ENCODE results near the gene LCN12. TPM values are rescaled to one million over a fixed set of nuclear protein-coding genes. Genes with fewer than 3 reads are reported as not detected.

The LCN12 gene
- total and polyA plus RNA-seq, 4 donors = 0.20 to 7.4 (median 5.3) TPM

DNA sequence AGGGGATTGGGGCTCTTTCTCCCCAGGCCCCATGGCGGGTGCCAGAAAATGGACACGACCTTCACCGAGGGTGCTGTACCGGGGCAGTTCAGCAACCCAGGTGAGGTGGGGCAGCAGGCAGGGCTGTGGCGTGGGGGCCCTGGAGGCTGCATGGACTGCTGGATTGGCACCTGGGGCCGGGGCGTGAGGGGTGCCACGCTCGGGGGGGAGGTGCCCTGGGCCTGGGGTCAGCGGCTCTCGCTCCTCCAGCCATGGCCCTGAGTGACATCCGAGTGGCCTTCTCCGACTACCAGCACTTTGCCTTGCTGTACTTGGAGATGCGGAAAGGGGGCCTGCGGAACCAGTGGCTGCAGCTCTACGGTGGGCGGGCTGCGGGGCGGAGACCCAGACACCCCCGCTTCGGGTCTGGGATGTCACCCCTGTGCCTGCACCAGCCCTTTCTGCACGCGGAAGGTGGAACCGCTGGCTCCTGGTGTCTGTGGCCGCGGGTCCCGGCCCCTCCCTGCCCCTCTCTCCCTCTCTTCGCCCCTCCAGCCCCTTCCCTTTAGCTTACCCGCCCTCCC lies 32.5 kb downstream of the LCN12 start:
- Histone ChIP-seq H3K27ac (ENCODE audit: low read depth, low read length) (no peak overlapping the region), H3K27me3 (ENCODE audit: control insufficient read depth, insufficient read depth, low read length) (peaks cover 37% of the 10 kb centered on the region), H3K4me1 (ENCODE audit: control insufficient read depth, insufficient read depth, low read length) (peaks cover 26% of the 10 kb centered on the region), H3K4me3 (ENCODE audit: low read depth, low read length) (no peak overlapping the region), H3K36me3 (ENCODE audit: control insufficient read depth, insufficient read depth, low read length) (no peaks in the 10 kb centered on the region), H3K9me3 (ENCODE audit: control insufficient read depth, insufficient read depth, low read length) (no peaks in the 10 kb centered on the region)
- no peak for DNase-seq (ENCODE audit: low read depth in 4 of 6, low spot score in 6 of 6)
- WGBS (ENCODE audit: insufficient coverage) = 28% methylated on average over 26 of the region's 29 CpGs

DNA sequence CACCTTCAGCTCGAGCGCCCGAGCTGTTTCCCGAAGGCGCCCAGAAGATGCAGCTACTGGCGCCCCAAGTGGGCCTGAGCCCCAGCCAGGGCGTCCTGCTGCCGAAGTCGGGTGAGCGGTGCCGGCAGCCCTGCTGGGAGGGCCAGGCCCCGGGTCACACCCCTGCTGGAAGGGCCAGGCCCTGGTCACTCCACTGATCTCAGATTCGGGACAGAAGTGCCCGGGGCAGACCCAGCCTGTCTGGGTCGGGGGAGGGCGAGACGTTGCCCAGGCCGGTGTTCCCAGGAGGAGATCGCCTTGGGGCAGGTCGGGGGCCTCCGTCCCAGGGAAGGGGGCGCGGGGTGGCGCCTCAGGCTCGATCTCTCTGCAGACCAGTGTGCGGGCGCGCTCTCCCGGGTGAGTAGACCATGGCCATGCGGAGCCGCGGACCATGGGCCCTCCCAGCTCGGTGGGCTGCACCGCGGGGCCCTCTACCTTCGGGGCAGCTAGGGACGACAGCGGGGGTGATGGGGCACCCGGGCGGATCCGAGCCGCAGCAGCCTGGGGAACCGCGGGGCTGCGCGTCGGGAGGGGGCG lies 33.0 kb downstream of the LCN12 start:
- H3K27me3 ChIP-seq (ENCODE audit: control insufficient read depth, insufficient read depth, low read length) = peaks cover 37% of the 10 kb centered on the region
- no peak overlapping the region for H3K27ac ChIP-seq (ENCODE audit: low read depth, low read length)
- 1% methylated on average over 48 of the region's 48 CpGs for WGBS (ENCODE audit: insufficient coverage)
- H3K4me3 ChIP-seq (ENCODE audit: low read depth, low read length) = no peak overlapping the region
- no peaks in the 10 kb centered on the region for H3K36me3 ChIP-seq (ENCODE audit: control insufficient read depth, insufficient read depth, low read length)
- peaks cover 21% of the 10 kb centered on the region for H3K4me1 ChIP-seq (ENCODE audit: control insufficient read depth, insufficient read depth, low read length)
- H3K9me3 ChIP-seq (ENCODE audit: control insufficient read depth, insufficient read depth, low read length) = no peaks in the 10 kb centered on the region
- no peak for DNase-seq (ENCODE audit: low read depth in 4 of 6, low spot score in 6 of 6)

DNA sequence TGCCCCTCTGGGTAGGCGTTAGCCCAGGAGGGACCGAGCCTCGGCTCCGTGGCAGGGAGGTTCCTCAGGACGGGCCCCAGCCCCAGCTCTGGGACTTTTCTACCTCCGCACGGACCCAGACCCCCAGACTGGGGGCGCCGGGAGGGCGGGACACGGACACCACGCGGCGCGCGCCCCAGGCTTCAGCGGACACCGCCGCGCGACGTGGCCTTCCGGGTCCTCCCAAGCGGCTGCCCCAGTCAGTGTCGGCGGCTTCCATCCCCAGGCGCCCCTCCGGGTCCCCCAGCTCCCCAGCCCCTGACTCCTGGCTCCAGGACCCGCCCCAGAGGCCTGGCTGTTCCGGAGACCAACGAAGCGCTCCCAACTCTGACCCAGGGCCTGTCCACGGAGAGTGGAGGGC lies 33.8 kb downstream of the LCN12 start:
- Histone ChIP-seq H3K9me3 (ENCODE audit: control insufficient read depth, insufficient read depth, low read length) (no peaks in the 10 kb centered on the region), H3K4me3 (ENCODE audit: low read depth, low read length) (no peak overlapping the region), H3K36me3 (ENCODE audit: control insufficient read depth, insufficient read depth, low read length) (no peaks in the 10 kb centered on the region), H3K27me3 (ENCODE audit: control insufficient read depth, insufficient read depth, low read length) (peaks cover 37% of the 10 kb centered on the region), H3K4me1 (ENCODE audit: control insufficient read depth, insufficient read depth, low read length) (peaks cover 17% of the 10 kb centered on the region), H3K27ac (ENCODE audit: low read depth, low read length) (no peak overlapping the region)
- no peak for DNase-seq (ENCODE audit: low read depth in 4 of 6, low spot score in 6 of 6)
- WGBS (ENCODE audit: insufficient coverage) = 7% methylated on average over 33 of the region's 33 CpGs

DNA sequence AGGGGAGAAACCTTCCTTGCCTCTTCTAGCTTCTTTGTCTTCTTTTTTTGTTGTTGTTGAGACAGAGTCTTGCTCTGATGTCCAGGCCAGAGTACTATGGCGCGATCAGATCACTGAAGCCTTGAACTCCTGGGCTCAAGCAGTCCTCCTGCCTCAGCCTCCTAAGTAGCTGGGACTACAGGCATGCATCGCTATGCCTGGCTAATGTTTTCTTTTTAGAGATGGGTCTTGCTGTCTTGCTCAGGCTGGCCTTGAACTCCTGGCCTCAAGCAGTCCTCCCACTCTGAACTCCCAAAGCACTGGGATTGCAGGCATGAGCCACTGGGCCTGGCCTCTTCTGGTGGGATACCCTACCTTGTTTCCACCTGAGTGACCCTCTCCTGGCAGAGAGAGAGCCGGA lies 36.8 kb downstream of the LCN12 start:
- Histone ChIP-seq H3K36me3 (ENCODE audit: control insufficient read depth, insufficient read depth, low read length) (peaks cover 10% of the 10 kb centered on the region), H3K27me3 (ENCODE audit: control insufficient read depth, insufficient read depth, low read length) (peaks cover 32% of the 10 kb centered on the region), H3K4me3 (ENCODE audit: low read depth, low read length) (no peak overlapping the region), H3K27ac (ENCODE audit: low read depth, low read length) (no peak overlapping the region), H3K9me3 (ENCODE audit: control insufficient read depth, insufficient read depth, low read length) (no peaks in the 10 kb centered on the region), H3K4me1 (ENCODE audit: control insufficient read depth, insufficient read depth, low read length) (peaks cover 34% of the 10 kb centered on the region)
- WGBS (ENCODE audit: insufficient coverage) = 93% methylated on average over 4 of the region's 4 CpGs
- no peak for DNase-seq (ENCODE audit: low read depth in 4 of 6, low spot score in 6 of 6)

DNA sequence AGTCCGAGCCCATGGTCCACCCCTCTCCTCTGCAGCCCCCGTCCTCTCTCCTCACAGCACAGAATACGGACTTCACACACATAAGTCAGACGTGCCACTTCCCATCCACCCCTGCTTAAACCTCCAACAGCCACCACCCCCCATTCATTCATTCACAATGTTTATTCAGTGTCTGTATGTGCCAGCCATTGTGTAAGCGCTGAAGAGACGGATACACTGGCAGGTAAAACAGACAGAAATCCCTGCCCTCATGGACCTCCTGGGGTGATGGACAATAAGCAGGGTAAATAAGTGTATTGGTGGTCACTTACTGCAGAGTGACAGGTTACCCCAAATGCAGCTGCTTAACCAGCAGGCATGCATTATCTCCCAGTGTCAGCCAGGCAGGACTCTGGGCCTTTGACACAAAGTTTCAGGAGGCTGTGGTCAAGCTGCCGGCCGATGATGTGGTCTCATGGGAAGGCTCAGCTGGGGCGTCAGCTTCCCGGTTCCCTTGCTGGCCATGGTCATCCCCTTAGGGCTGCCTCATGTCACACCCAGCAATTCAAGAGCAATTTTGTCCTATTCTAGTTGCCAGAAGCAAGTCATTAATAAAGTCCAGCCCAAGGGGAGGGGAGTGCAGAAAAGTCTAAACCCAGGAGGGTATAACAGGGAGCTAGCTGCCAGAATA lies 38.3 kb downstream of the LCN12 start:
- Histone ChIP-seq H3K9me3 (ENCODE audit: control insufficient read depth, insufficient read depth, low read length) (no peaks in the 10 kb centered on the region), H3K27me3 (ENCODE audit: control insufficient read depth, insufficient read depth, low read length) (peaks cover 19% of the 10 kb centered on the region), H3K4me1 (ENCODE audit: control insufficient read depth, insufficient read depth, low read length) (peaks cover 30% of the 10 kb centered on the region), H3K27ac (ENCODE audit: low read depth, low read length) (no peak overlapping the region), H3K36me3 (ENCODE audit: control insufficient read depth, insufficient read depth, low read length) (peaks cover 24% of the 10 kb centered on the region), H3K4me3 (ENCODE audit: low read depth, low read length) (no peak overlapping the region)
- WGBS (ENCODE audit: insufficient coverage) = 64% methylated on average over 8 of the region's 10 CpGs
- no peak for DNase-seq (ENCODE audit: low read depth in 4 of 6, low spot score in 6 of 6)

DNA sequence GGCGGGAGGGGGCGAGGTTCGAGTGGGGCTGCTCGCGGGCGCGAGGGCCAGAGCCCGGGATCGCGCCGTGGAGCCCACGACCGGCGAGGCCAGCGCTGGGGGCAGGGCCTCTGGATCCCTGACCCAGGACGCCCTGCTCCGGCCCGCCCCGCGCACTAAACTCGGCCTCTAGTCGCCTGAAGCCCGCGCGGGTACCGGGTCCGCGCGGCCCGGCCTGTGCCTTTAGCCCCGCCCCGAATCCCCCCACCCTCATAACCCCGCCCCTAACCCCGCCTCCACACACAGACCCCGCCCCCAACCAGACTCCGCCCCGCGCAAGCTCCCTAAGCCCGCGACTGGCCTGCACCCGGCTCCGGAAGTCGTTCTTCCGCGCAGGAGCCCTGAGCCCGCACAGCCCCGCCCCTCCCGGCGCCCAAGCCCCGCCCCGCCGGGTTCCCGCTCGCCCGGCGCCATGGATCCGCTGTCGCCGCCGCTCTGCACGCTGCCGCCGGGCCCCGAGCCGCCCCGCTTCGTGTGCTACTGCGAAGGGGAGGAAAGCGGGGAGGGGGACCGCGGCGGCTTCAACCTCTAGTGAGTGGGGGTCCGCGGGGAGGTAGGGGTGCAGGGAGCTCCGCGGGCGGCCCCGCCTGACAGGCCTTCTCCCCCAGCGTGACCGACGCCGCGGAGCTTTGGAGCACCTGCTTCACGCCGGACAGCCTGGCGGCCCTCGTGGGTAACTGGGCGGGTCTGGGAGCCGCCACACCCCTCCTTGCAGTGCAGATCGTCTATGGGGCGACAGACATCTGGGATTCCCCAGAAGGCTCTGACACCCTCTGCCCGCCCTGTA lies 40.1 kb downstream of the LCN12 start, which contains the start of gene PAXX:
Gene PAXX, plus strand, starts transcription at position 430 of the 826 bp plus-strand sequence. Its CDS starts 22 bp downstream, at position 452.
- peaks cover 36% of the 10 kb centered on the region for H3K36me3 ChIP-seq (ENCODE audit: control insufficient read depth, insufficient read depth, low read length)
- H3K27me3 ChIP-seq (ENCODE audit: control insufficient read depth, insufficient read depth, low read length) = peaks cover 14% of the 10 kb centered on the region
- peak within 1 kb of the TSS; percentile 65 for H3K4me3 ChIP-seq (ENCODE audit: low read depth, low read length)
- peak in 5 of 6 donors; percentile 73 to 97 (median 79) for DNase-seq (ENCODE audit: low read depth in 4 of 6, low spot score in 6 of 6)
- under 1% methylated on average over 75 of the region's 92 CpGs for WGBS (ENCODE audit: insufficient coverage)
- peaks cover 45% of the 10 kb centered on the region for H3K4me1 ChIP-seq (ENCODE audit: control insufficient read depth, insufficient read depth, low read length)
- H3K27ac ChIP-seq (ENCODE audit: low read depth, low read length) = no peak within 1 kb of the TSS
- no peaks in the 10 kb centered on the region for H3K9me3 ChIP-seq (ENCODE audit: control insufficient read depth, insufficient read depth, low read length)

DNA sequence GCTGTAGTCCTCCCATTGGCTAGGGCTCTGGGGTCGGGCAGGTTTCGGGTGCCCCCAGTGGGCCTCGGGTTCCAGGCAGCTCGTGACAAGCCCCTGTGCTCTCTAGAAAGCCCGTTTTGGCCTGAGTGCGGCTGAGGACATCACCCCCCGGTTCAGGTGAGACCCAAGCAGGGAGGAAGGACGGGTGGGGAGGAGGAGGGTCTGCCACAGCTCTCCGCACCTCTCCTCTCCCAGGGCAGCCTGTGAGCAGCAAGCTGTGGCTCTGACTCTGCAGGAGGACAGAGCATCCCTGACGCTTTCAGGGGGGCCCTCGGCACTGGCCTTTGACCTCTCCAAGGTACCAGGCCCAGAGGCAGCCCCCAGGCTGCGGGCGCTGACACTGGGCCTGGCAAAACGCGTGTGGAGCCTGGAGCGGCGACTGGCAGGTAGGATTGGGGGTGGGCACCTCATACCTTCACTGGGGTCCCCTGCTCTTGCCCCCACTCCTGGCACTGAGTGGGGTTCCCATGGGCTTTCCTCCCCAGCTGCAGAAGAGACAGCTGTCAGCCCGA lies 40.8 kb downstream of the LCN12 start:
- Histone ChIP-seq H3K27ac (ENCODE audit: low read depth, low read length) (no peak overlapping the region), H3K4me1 (ENCODE audit: control insufficient read depth, insufficient read depth, low read length) (peaks cover 52% of the 10 kb centered on the region), H3K27me3 (ENCODE audit: control insufficient read depth, insufficient read depth, low read length) (peaks cover 17% of the 10 kb centered on the region), H3K9me3 (ENCODE audit: control insufficient read depth, insufficient read depth, low read length) (no peaks in the 10 kb centered on the region), H3K4me3 (ENCODE audit: low read depth, low read length) (peak overlapping the region; percentile 65), H3K36me3 (ENCODE audit: control insufficient read depth, insufficient read depth, low read length) (peaks cover 36% of the 10 kb centered on the region)
- no peak for DNase-seq (ENCODE audit: low read depth in 4 of 6, low spot score in 6 of 6)
- WGBS (ENCODE audit: insufficient coverage) = 33% methylated on average over 18 of the region's 18 CpGs

DNA sequence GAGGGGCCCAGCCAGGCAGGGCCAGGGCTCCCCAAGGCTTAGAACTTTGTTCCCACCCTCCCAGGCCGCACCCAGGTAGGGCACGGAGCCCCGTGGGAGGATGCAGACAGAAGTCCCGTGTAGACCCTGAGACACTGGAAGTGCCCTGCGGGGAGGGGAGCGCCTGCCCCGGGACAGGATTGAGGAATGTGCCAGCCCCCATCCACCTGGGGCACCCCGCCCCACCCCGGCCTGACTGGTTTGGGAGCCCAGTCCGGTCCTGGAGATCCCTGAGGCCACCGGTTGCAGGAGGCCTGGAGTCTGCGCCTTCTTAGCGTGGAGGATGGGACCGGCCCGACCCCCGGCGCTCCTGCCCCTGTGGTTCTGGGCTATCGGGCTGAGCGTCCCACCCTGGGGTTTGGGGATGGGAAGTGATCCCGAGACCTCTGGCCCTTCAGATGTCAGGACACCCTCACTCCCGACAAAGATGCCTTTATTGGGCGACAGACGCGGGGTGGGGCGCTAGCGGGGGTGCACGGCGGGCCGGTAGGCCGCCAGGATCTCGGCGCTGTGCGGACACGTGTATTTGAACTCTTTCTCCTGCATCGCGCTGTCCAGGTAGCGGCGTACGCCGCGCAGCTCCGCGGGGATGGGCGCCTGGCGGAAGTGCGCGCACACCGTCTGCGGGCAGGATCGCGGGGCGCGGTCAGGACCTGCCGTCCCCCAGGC lies 42.3 kb downstream of the LCN12 start:
- no peak overlapping the region for H3K4me3 ChIP-seq (ENCODE audit: low read depth, low read length)
- H3K4me1 ChIP-seq (ENCODE audit: control insufficient read depth, insufficient read depth, low read length) = peaks cover 53% of the 10 kb centered on the region
- H3K36me3 ChIP-seq (ENCODE audit: control insufficient read depth, insufficient read depth, low read length) = peaks cover 36% of the 10 kb centered on the region
- H3K27me3 ChIP-seq (ENCODE audit: control insufficient read depth, insufficient read depth, low read length) = peaks cover 17% of the 10 kb centered on the region
- no peak for DNase-seq (ENCODE audit: low read depth in 4 of 6, low spot score in 6 of 6)
- no peak overlapping the region for H3K27ac ChIP-seq (ENCODE audit: low read depth, low read length)
- WGBS (ENCODE audit: insufficient coverage) = 55% methylated on average over 53 of the region's 54 CpGs
- H3K9me3 ChIP-seq (ENCODE audit: control insufficient read depth, insufficient read depth, low read length) = no peaks in the 10 kb centered on the region

DNA sequence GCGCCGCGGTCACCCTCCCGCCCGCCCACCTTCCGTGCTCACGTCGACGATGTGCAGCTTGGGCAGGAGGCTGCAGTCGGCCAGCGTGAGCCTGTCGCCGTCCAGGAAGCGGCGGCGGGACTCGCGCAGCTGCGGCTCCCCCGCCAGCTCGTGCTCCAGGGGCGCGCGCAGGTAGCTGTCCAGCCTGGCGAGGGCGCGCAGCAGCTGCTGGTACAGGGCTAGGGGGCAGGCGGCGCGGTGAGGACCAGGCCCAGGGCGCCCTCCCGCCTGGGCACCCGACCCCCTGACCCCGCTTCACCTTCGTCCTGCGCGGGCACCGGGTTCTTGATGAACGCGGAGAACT lies 42.8 kb downstream of the LCN12 start:
- peaks cover 17% of the 10 kb centered on the region for H3K27me3 ChIP-seq (ENCODE audit: control insufficient read depth, insufficient read depth, low read length)

More for the DNA sequence above, 42.8 kb downstream of the LCN12 start:
- peaks cover 53% of the 10 kb centered on the region for H3K4me1 ChIP-seq (ENCODE audit: control insufficient read depth, insufficient read depth, low read length)
- no peak for DNase-seq (ENCODE audit: low read depth in 4 of 6, low spot score in 6 of 6)
- H3K4me3 ChIP-seq (ENCODE audit: low read depth, low read length) = no peak overlapping the region
- no peak overlapping the region for H3K27ac ChIP-seq (ENCODE audit: low read depth, low read length)
- 35% methylated on average over 40 of the region's 40 CpGs for WGBS (ENCODE audit: insufficient coverage)
- peaks cover 36% of the 10 kb centered on the region for H3K36me3 ChIP-seq (ENCODE audit: control insufficient read depth, insufficient read depth, low read length)
- H3K9me3 ChIP-seq (ENCODE audit: control insufficient read depth, insufficient read depth, low read length) = no peaks in the 10 kb centered on the region
